GM19467 (cell line): ENCODE measurements around the gene TBC1D1.
A peak's percentile ranks its signal among the peaks of the same experiment; 100 is the strongest.

Experiments
- ATAC-seq: cut with Tn5 transposase; IDR thresholded peaks from one replicate; pipeline ENCODE4 v1.9.1; 2021; ENCODE audit warnings: mild to moderate bottlenecking, moderate library complexity; ENCODE audit not compliant: unreplicated experiment

The TBC1D1 gene

GRCh38 chr4:38119668-38120385 is 228.9 kb downstream of the TBC1D1 start:
- ATAC-seq = no peak

- ATAC-seq = no peak
Observed at GRCh38 chr4:38120772-38121171, 229.9 kb downstream of the TBC1D1 start.

- no peak for ATAC-seq
Observed at GRCh38 chr4:38122060-38122459, 231.2 kb downstream of the TBC1D1 start.

GRCh38 chr4:38123555-38123954 is 232.7 kb downstream of the TBC1D1 start:
- ATAC-seq = no peak

GRCh38 chr4:38124961-38125360 is 234.1 kb downstream of the TBC1D1 start:
- ATAC-seq = no peak

- no peak for ATAC-seq
Observed at GRCh38 chr4:38125816-38126215, 234.9 kb downstream of the TBC1D1 start.

- ATAC-seq = peak; percentile 27
Observed at GRCh38 chr4:38128478-38129459, 237.9 kb downstream of the TBC1D1 start.

GRCh38 chr4:38129460-38130227 is 238.8 kb downstream of the TBC1D1 start:
- no peak for ATAC-seq

GRCh38 chr4:38130884-38131283 is 240.0 kb downstream of the TBC1D1 start:
- no peak for ATAC-seq

- no peak for ATAC-seq
Observed at GRCh38 chr4:38131371-38132091, 240.6 kb downstream of the TBC1D1 start.

GRCh38 chr4:38132107-38132673 is 241.3 kb downstream of the TBC1D1 start:
- ATAC-seq = peak; percentile 86

GRCh38 chr4:38132843-38133662 is 242.2 kb downstream of the TBC1D1 start:
- no peak for ATAC-seq

GRCh38 chr4:38133711-38134480 is 243.0 kb downstream of the TBC1D1 start:
- ATAC-seq = no peak

GRCh38 chr4:38135201-38135600 is 244.3 kb downstream of the TBC1D1 start:
- ATAC-seq = no peak

- no peak for ATAC-seq
Observed at GRCh38 chr4:38136604-38137003, 245.7 kb downstream of the TBC1D1 start.

GRCh38 chr4:38137080-38137479 is 246.2 kb downstream of the TBC1D1 start:
- ATAC-seq = no peak

GRCh38 chr4:38138363-38138762 is 247.5 kb downstream of the TBC1D1 start:
- ATAC-seq = no peak

GRCh38 chr4:38139187-38139586 is 248.3 kb downstream of the TBC1D1 start:
- ATAC-seq = no peak
